Suprapubic skin (tissue), 4 donors: ENCODE results near the gene RASGRP3.

Experiments used
- CTCF ChIP-seq, 2 donors: fragments of 200-600 bp in 1 of 2; fragments of 450-650 bp in 1 of 2; sonication (generic) in 1 of 2; IDR thresholded peaks; one replicate each; pipeline ENCODE4 v1.5.1; 2016 to 2019; ENCODE audit warnings: antibody characterized with exemption in 2 of 2, mild to moderate bottlenecking in 1 of 2, moderate library complexity in 1 of 2
- EP300 ChIP-seq: sonication (generic); formaldehyde crosslinking; IDR thresholded peaks from one replicate; pipeline ENCODE4 v1.6.1; 2017; ENCODE audit warnings: antibody characterized with exemption
- POLR2A ChIP-seq, 2 donors: fragments of 450-650 bp; IDR thresholded peaks; one replicate each; pipeline ENCODE4 v1.6.1; 2017; ENCODE audit warnings: antibody characterized with exemption in 2 of 2, mild to moderate bottlenecking in 2 of 2, moderate library complexity in 2 of 2
- POLR2AphosphoS5 ChIP-seq, 3 donors: sonication (generic); formaldehyde crosslinking; IDR thresholded peaks; one replicate each; pipeline ENCODE4 v1.6.1; 2017; ENCODE audit warnings: antibody characterized with exemption in 3 of 3

DNA sequence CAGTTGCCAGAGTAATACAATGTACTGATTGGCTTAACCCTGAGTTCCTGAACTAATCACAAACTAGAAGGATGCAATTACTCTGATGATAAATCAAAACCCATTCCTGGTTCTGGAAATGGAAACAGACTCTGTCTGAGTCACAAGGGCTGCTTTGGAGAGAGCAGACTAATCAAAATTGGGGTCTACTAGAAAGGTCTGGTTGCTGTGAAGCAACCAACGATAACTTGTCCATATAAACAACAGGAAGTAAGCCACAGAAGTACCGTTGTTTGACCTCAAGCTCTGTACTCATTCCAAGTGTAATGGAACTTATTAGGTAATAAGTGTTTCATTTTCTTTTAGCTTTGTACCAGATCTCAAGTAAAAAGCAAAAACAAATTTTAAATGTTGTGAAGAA lies 49.7 kb downstream of the RASGRP3 start:
- TF ChIP-seq POLR2A (IDR thresholded peaks at IDR 0.05): no peak
- TF ChIP-seq CTCF (IDR thresholded peaks at IDR 0.05): no peak
- TF ChIP-seq POLR2AphosphoS5 (IDR thresholded peaks at IDR 0.05): no peak
- no peak for TF ChIP-seq EP300
